ENCODE measurements around the gene SPZ1. TPM values are rescaled to one million over a fixed set of nuclear protein-coding genes. Genes with fewer than 3 reads are reported as not detected.
"Not testable (repeated sequence)": the region's sequence is repeated elsewhere in the genome, so short reads cannot be mapped to it uniquely, and the experiment has no call there.

Gene SPZ1
- total RNA-seq, 2 experiments from 2014 or later = not detected

- Mint-ChIP-seq H3K27ac (no peak overlapping the region), H3K4me1 (no peaks in the 10 kb centered on the region), H3K36me3 (ENCODE audit: low read depth) (no peaks in the 10 kb centered on the region), H3K27me3 (no peaks in the 10 kb centered on the region), H3K4me3 (no peak overlapping the region), H3K9me3 (ENCODE audit: low read depth) (no peaks in the 10 kb centered on the region)
- CTCF ChIA-PET = no interaction called here
- DNase-seq (no peak), ATAC-seq (no peak)
- POLR2A ChIA-PET = no interaction called here
- intact Hi-C loops (cut with DNase I, micrococcal nuclease) = no loop called here
These were observed 20.2 kb upstream of the SPZ1 start for GRCh38 chr5:80299601-80300000.

- POLR2A ChIA-PET = no interaction called here
- Mint-ChIP-seq H3K27me3 (no peaks in the 10 kb centered on the region), H3K4me1 (no peaks in the 10 kb centered on the region), H3K27ac (no peak overlapping the region), H3K36me3 (ENCODE audit: low read depth) (no peaks in the 10 kb centered on the region), H3K9me3 (ENCODE audit: low read depth) (no peaks in the 10 kb centered on the region), H3K4me3 (no peak overlapping the region)
- CTCF ChIA-PET = no interaction called here
- intact Hi-C loops (cut with DNase I, micrococcal nuclease) = no loop called here
- DNase-seq (no peak), ATAC-seq (no peak)
These were observed 19.7 kb upstream of the SPZ1 start for GRCh38 chr5:80300125-80300524.

- intact Hi-C loops (cut with DNase I, micrococcal nuclease); H3K27me3 Mint-ChIP-seq; H3K4me3 Mint-ChIP-seq; POLR2A ChIA-PET; H3K27ac Mint-ChIP-seq; H3K36me3 Mint-ChIP-seq (ENCODE audit: low read depth); DNase-seq; H3K9me3 Mint-ChIP-seq (ENCODE audit: low read depth); ATAC-seq; CTCF ChIA-PET; H3K4me1 Mint-ChIP-seq: not testable (repeated sequence)
These were observed 19.0 kb upstream of the SPZ1 start for GRCh38 chr5:80300796-80301195.

- DNase-seq; H3K36me3 Mint-ChIP-seq (ENCODE audit: low read depth); H3K4me3 Mint-ChIP-seq; POLR2A ChIA-PET; CTCF ChIA-PET; H3K27ac Mint-ChIP-seq; intact Hi-C loops (cut with DNase I, micrococcal nuclease); ATAC-seq; H3K4me1 Mint-ChIP-seq; H3K27me3 Mint-ChIP-seq; H3K9me3 Mint-ChIP-seq (ENCODE audit: low read depth): not testable (repeated sequence)
These were observed 18.5 kb upstream of the SPZ1 start for GRCh38 chr5:80301342-80301741.

GRCh38 chr5:80302636-80303035 lies 17.2 kb upstream of the SPZ1 start:
- POLR2A ChIA-PET = no interaction called here
- no peak overlapping the region for H3K4me3 Mint-ChIP-seq

GRCh38 chr5:80308526-80308925 lies 11.3 kb upstream of the SPZ1 start:
- no peak for DNase-seq
- ATAC-seq = no peak
- CTCF ChIA-PET = interaction anchor here (0.6 to 8.7 kb wide), 11 partner anchors 8 to 224 kb away, joined by 3 to 198 read pairs (median 4); no protein-coding TSS in a partner anchor
- no peaks in the 10 kb centered on the region for H3K4me1 Mint-ChIP-seq
- no peaks in the 10 kb centered on the region for H3K9me3 Mint-ChIP-seq (ENCODE audit: low read depth)
- H3K36me3 Mint-ChIP-seq (ENCODE audit: low read depth) = no peaks in the 10 kb centered on the region
- no peak overlapping the region for H3K4me3 Mint-ChIP-seq
- no peak overlapping the region for H3K27ac Mint-ChIP-seq
- intact Hi-C loops (cut with DNase I, micrococcal nuclease) = loop anchor here in 1 of 2 experiments (5.0 kb wide), 1 partner anchor 431 kb away; no protein-coding TSS in a partner anchor
- POLR2A ChIA-PET = interaction anchor here (0.9 kb wide), 1 partner anchor 215 kb away, joined by 3 read pairs; no protein-coding TSS in a partner anchor
- no peaks in the 10 kb centered on the region for H3K27me3 Mint-ChIP-seq

More at GRCh38 chr5:80302636-80303035, 17.2 kb upstream of the SPZ1 start:
- intact Hi-C loops (cut with DNase I, micrococcal nuclease) = no loop called here
- H3K4me1 Mint-ChIP-seq = no peaks in the 10 kb centered on the region
- no peaks in the 10 kb centered on the region for H3K9me3 Mint-ChIP-seq (ENCODE audit: low read depth)
- H3K27ac Mint-ChIP-seq = no peak overlapping the region
- CTCF ChIA-PET = interaction anchor here (1.4 to 8.7 kb wide), 2 partner anchors 203 to 211 kb away, joined by 3 to 198 read pairs; no protein-coding TSS in a partner anchor
- H3K27me3 Mint-ChIP-seq = no peaks in the 10 kb centered on the region
- H3K36me3 Mint-ChIP-seq (ENCODE audit: low read depth) = no peaks in the 10 kb centered on the region
- no peak for DNase-seq
- no peak for ATAC-seq

- H3K36me3 Mint-ChIP-seq (ENCODE audit: low read depth) = no peaks in the 10 kb centered on the region
- H3K9me3 Mint-ChIP-seq (ENCODE audit: low read depth) = no peaks in the 10 kb centered on the region
- intact Hi-C loops (cut with DNase I, micrococcal nuclease) = loop anchor here in 1 of 2 experiments (5.0 kb wide), 1 partner anchor 433 kb away; no protein-coding TSS in a partner anchor
- H3K4me3 Mint-ChIP-seq = no peak overlapping the region
- no peak for ATAC-seq
- ChIA-PET POLR2A (interaction anchor here (0.6 kb wide), 1 partner anchor 25 kb away, joined by 5 read pairs; no protein-coding TSS in a partner anchor), CTCF (interaction anchor here (1.2 to 8.7 kb wide), 3 partner anchors 80 to 226 kb away, joined by 3 to 198 read pairs (median 43); no protein-coding TSS in a partner anchor)
- no peak for DNase-seq
- H3K27me3 Mint-ChIP-seq = no peaks in the 10 kb centered on the region
- no peaks in the 10 kb centered on the region for H3K4me1 Mint-ChIP-seq
- H3K27ac Mint-ChIP-seq = no peak overlapping the region
These were observed 9.7 kb upstream of the SPZ1 start for GRCh38 chr5:80309871-80310665.

GRCh38 chr5:80315244-80315643 lies 4.6 kb upstream of the SPZ1 start:
- H3K4me1 Mint-ChIP-seq = no peaks in the 10 kb centered on the region
- no peaks in the 10 kb centered on the region for H3K36me3 Mint-ChIP-seq (ENCODE audit: low read depth)
- intact Hi-C loops (cut with DNase I, micrococcal nuclease) = no loop called here
- no peak overlapping the region for H3K27ac Mint-ChIP-seq
- CTCF ChIA-PET = interaction anchor here (1.1 to 2.2 kb wide), 3 partner anchors 8 to 232 kb away, joined by 4 to 6 read pairs (median 4); no protein-coding TSS in a partner anchor
- DNase-seq (no peak), ATAC-seq (no peak)
- POLR2A ChIA-PET = interaction anchor here (0.7 kb wide), 1 partner anchor 230 kb away, joined by 4 read pairs; no protein-coding TSS in a partner anchor
- H3K27me3 Mint-ChIP-seq = peaks cover 10% of the 10 kb centered on the region
- no peak overlapping the region for H3K4me3 Mint-ChIP-seq
- H3K9me3 Mint-ChIP-seq (ENCODE audit: low read depth) = no peaks in the 10 kb centered on the region

GRCh38 chr5:80318212-80318611 lies 1.6 kb upstream of the SPZ1 start:
- ChIA-PET POLR2A (no interaction called here), CTCF (interaction anchor here (0.6 to 2.5 kb wide), 3 partner anchors 11 to 235 kb away, joined by 3 to 8 read pairs (median 4); no protein-coding TSS in a partner anchor)
- ATAC-seq (no peak), DNase-seq (no peak)
- H3K27ac Mint-ChIP-seq = no peak overlapping the region
- no peaks in the 10 kb centered on the region for H3K9me3 Mint-ChIP-seq (ENCODE audit: low read depth)
- H3K4me3 Mint-ChIP-seq = no peak overlapping the region
- no peaks in the 10 kb centered on the region for H3K36me3 Mint-ChIP-seq (ENCODE audit: low read depth)
- H3K27me3 Mint-ChIP-seq = peaks cover 10% of the 10 kb centered on the region
- no peaks in the 10 kb centered on the region for H3K4me1 Mint-ChIP-seq
- intact Hi-C loops (cut with DNase I, micrococcal nuclease) = no loop called here

- CTCF ChIA-PET = no interaction called here
- Mint-ChIP-seq H3K27me3 (peaks cover 3% of the 10 kb centered on the region), H3K4me3 (no peak overlapping the region), H3K36me3 (ENCODE audit: low read depth) (no peaks in the 10 kb centered on the region), H3K9me3 (ENCODE audit: low read depth) (no peaks in the 10 kb centered on the region), H3K27ac (no peak overlapping the region), H3K4me1 (no peaks in the 10 kb centered on the region)
- ATAC-seq (no peak), DNase-seq (no peak)
- intact Hi-C loops (cut with DNase I, micrococcal nuclease) = no loop called here
- POLR2A ChIA-PET = no interaction called here
These were observed 5.1 kb downstream of the SPZ1 start for GRCh38 chr5:80324912-80325311.

- intact Hi-C loops (cut with DNase I, micrococcal nuclease) = no loop called here
- no peaks in the 10 kb centered on the region for H3K4me1 Mint-ChIP-seq
- no peak overlapping the region for H3K4me3 Mint-ChIP-seq
- no peaks in the 10 kb centered on the region for H3K36me3 Mint-ChIP-seq (ENCODE audit: low read depth)
- H3K27ac Mint-ChIP-seq = no peak overlapping the region
- peaks cover 2% of the 10 kb centered on the region for H3K27me3 Mint-ChIP-seq
- POLR2A ChIA-PET = no interaction called here
- DNase-seq (no peak), ATAC-seq (no peak)
- CTCF ChIA-PET = interaction anchor here (0.6 kb wide), 1 partner anchor 959 kb away, joined by 3 read pairs; no protein-coding TSS in a partner anchor
- no peaks in the 10 kb centered on the region for H3K9me3 Mint-ChIP-seq (ENCODE audit: low read depth)
These were observed 6.7 kb downstream of the SPZ1 start for GRCh38 chr5:80326468-80326867.

- Mint-ChIP-seq H3K27ac (no peak overlapping the region), H3K36me3 (ENCODE audit: low read depth) (no peaks in the 10 kb centered on the region), H3K4me3 (no peak overlapping the region), H3K9me3 (ENCODE audit: low read depth) (no peaks in the 10 kb centered on the region), H3K27me3 (peaks cover 13% of the 10 kb centered on the region), H3K4me1 (no peaks in the 10 kb centered on the region)
- ChIA-PET CTCF (interaction anchor here (0.8 kb wide), 1 partner anchor 9 kb away, joined by 3 read pairs; no protein-coding TSS in a partner anchor), POLR2A (no interaction called here)
- intact Hi-C loops (cut with DNase I, micrococcal nuclease) = no loop called here
- ATAC-seq (no peak), DNase-seq (no peak)
These were observed 17.6 kb downstream of the SPZ1 start for GRCh38 chr5:80337379-80337778.

Data from activated CD4-positive, alpha-beta T cell treated with anti-CD3 and anti-CD28 coated beads for 36 hours (primary cell).